IMR-90 (cell line): ENCODE data around the gene ATP2C2. TPM values are rescaled to one million over a fixed set of nuclear protein-coding genes. Genes with fewer than 3 reads are reported as not detected.

Experiments
- ATAC-seq: fragments of 200-7000 bp; cut with Tn5 transposase; 2 replicates; pipeline ENCODE4 v1.9.1; 2020; ENCODE audit warnings: low read depth, mild to moderate bottlenecking, moderate library complexity
- BruUV-seq: library from RNA; stranded (reverse); fragments of 400-500 nt; replicated peaks from 2 replicates; lab custom pipeline; 2021; lab: Mats Ljungman, UMichigan
- CTCF ChIA-PET: fragments of 300-600 bp; formaldehyde crosslinking; extraction: SDS; loops from one replicate; lab custom pipeline; 2021; ENCODE audit warnings: antibody characterized with exemption; lab: Yijun Ruan, JAX
- POLR2A ChIA-PET: fragments of 300-600 bp; sonication (Branson Sonifier 250); formaldehyde crosslinking; loops from one replicate; lab custom pipeline; 2022; ENCODE audit warnings: antibody characterized with exemption; ENCODE audit not compliant: unreplicated experiment; lab: Charles Lee
- DNase-seq: peaks from one replicate; pipeline ENCODE4 v3.0.0; 2013
- H2AFZ ChIP-seq: replicated peaks from 2 replicates; pipeline ENCODE3; 2013; ENCODE audit warnings: low read length, mild to moderate bottlenecking; ENCODE audit not compliant: poor library complexity
- H2AK5ac ChIP-seq: 2 replicates; pipeline ENCODE4 v1.6.1; 2013; ENCODE audit warnings: low read depth, low read length, inconsistent platforms
- H2AK9ac ChIP-seq: replicated peaks from 2 replicates; pipeline ENCODE3; 2013; ENCODE audit warnings: mild to moderate bottlenecking, low read depth, low read length, moderate library complexity; ENCODE audit not compliant: poor library complexity
- H2BK120ac ChIP-seq: 2 replicates; pipeline ENCODE4 v1.6.1; 2013; ENCODE audit warnings: low read depth, low read length, inconsistent platforms
- H2BK15ac ChIP-seq: 3 replicates; pipeline ENCODE4 v1.6.1; 2013; ENCODE audit warnings: low read depth, low read length, inconsistent platforms
- H2BK20ac ChIP-seq: 2 replicates; pipeline ENCODE4 v1.6.1; 2013; ENCODE audit warnings: low read depth, mild to moderate bottlenecking, inconsistent platforms, low read length, moderate library complexity
- H2BK5ac ChIP-seq: 2 replicates; pipeline ENCODE4 v1.6.1; 2013; ENCODE audit warnings: mild to moderate bottlenecking, low read depth, low read length, inconsistent platforms; ENCODE audit not compliant: poor library complexity, severe bottlenecking
- H3K14ac ChIP-seq: replicated peaks from 2 replicates; pipeline ENCODE4 v1.6.1; 2013; ENCODE audit warnings: low read depth, low read length, inconsistent platforms
- H3K18ac ChIP-seq: 2 replicates; pipeline ENCODE4 v1.6.1; 2013; ENCODE audit warnings: low read depth, low read length, control low read depth
- H3K23ac ChIP-seq: 2 replicates; pipeline ENCODE4 v1.6.1; 2013; ENCODE audit warnings: low read depth, low read length, inconsistent platforms
- H3K27ac ChIP-seq: 2 replicates; pipeline ENCODE4 v1.5.1; 2013; ENCODE audit warnings: mild to moderate bottlenecking, control low read depth, low read length; ENCODE audit not compliant: insufficient read depth
- H3K27me3 ChIP-seq: 2 replicates; pipeline ENCODE4 v1.6.1; 2013; ENCODE audit warnings: low read length; ENCODE audit not compliant: control insufficient read depth, insufficient read depth
- H3K36me3 ChIP-seq: 2 replicates; pipeline ENCODE4 v1.6.1; 2013; ENCODE audit warnings: low read length, mixed read lengths; ENCODE audit not compliant: control insufficient read depth, insufficient read depth
- H3K4ac ChIP-seq: 2 replicates; pipeline ENCODE4 v1.6.1; 2013; ENCODE audit warnings: low read depth, low read length, inconsistent platforms
- H3K4me1 ChIP-seq: 2 replicates; pipeline ENCODE4 v1.6.1; 2013; ENCODE audit warnings: low read length, mixed read lengths; ENCODE audit not compliant: control insufficient read depth, insufficient read depth
- H3K4me2 ChIP-seq: 2 replicates; pipeline ENCODE4 v1.6.1; 2013; ENCODE audit warnings: low read depth, mild to moderate bottlenecking, control low read depth, low read length, moderate library complexity
- H3K4me3 ChIP-seq: 2 replicates; pipeline ENCODE4 v1.5.1; 2013; ENCODE audit warnings: low read depth, mild to moderate bottlenecking, control low read depth, low read length, moderate library complexity; ENCODE audit not compliant: insufficient read depth
- H3K56ac ChIP-seq: 2 replicates; pipeline ENCODE4 v1.6.1; 2013; ENCODE audit warnings: low read length, inconsistent platforms; ENCODE audit not compliant: insufficient read depth; ENCODE audit errors: extremely low read depth
- H3K79me1 ChIP-seq, 2 experiments: 2 replicates each; pipeline ENCODE4 v1.6.1; 2013; ENCODE audit warnings: low read length in 2 of 2, inconsistent platforms in 1 of 2, low read depth in 1 of 2
- H3K9ac ChIP-seq: 2 replicates; pipeline ENCODE4 v1.6.1; 2013; ENCODE audit warnings: low read depth, low read length, control low read depth
- H3K9me1 ChIP-seq: 2 replicates; pipeline ENCODE4 v1.6.1; 2013; ENCODE audit warnings: low read length, inconsistent platforms; ENCODE audit not compliant: insufficient read depth
- H3K9me3 ChIP-seq: 2 replicates; pipeline ENCODE4 v1.6.1; 2013; ENCODE audit warnings: low read length; ENCODE audit not compliant: control insufficient read depth, insufficient read depth
- H4K20me1 ChIP-seq: 2 replicates; pipeline ENCODE4 v1.6.1; 2013; ENCODE audit warnings: low read length, inconsistent platforms; ENCODE audit not compliant: insufficient read depth
- H4K5ac ChIP-seq: 2 replicates; pipeline ENCODE4 v1.6.1; 2013; ENCODE audit warnings: mild to moderate bottlenecking, low read depth, low read length, control low read depth
- H4K8ac ChIP-seq, 2 experiments: 2 replicates each; pipeline ENCODE4 v1.6.1; 2013; ENCODE audit warnings: low read depth in 2 of 2, low read length in 2 of 2, control low read depth in 1 of 2, inconsistent platforms in 1 of 2
- H4K91ac ChIP-seq: 2 replicates; pipeline ENCODE4 v1.6.1; 2013; ENCODE audit warnings: low read depth, low read length, inconsistent platforms; ENCODE audit not compliant: insufficient read depth
- BHLHE40 ChIP-seq: fragments of 150-350 bp; IDR thresholded peaks from 2 replicates; pipeline ENCODE4 v1.6.1; 2016; ENCODE audit warnings: mild to moderate bottlenecking, low read depth, low read length
- CHD1 ChIP-seq: IDR thresholded peaks from 2 replicates; pipeline ENCODE4 v1.6.1; 2012; ENCODE audit warnings: low read depth, low read length, improper control_type of control experiment
- FOS ChIP-seq: fragments of 150-350 bp; IDR thresholded peaks from 2 replicates; pipeline ENCODE4 v1.6.1; 2016; ENCODE audit warnings: low read depth, low read length
- MAFK ChIP-seq: IDR thresholded peaks from 2 replicates; pipeline ENCODE4 v1.6.1; 2012; ENCODE audit warnings: low read depth, low read length, improper control_type of control experiment
- MAZ ChIP-seq: IDR thresholded peaks from 2 replicates; pipeline ENCODE4 v1.6.1; 2012; ENCODE audit warnings: low read depth, mild to moderate bottlenecking, low read length, improper control_type of control experiment, moderate library complexity, borderline replicate concordance
- MXI1 ChIP-seq: IDR thresholded peaks from 2 replicates; pipeline ENCODE4 v1.6.1; 2012; ENCODE audit warnings: low read depth, mild to moderate bottlenecking, low read length, moderate library complexity, borderline replicate concordance
- NFE2L2 ChIP-seq: fragments of 150-350 bp; IDR thresholded peaks from 2 replicates; pipeline ENCODE4 v1.6.1; 2016; ENCODE audit warnings: low read depth, mild to moderate bottlenecking, low read length
- POLR2A ChIP-seq: IDR thresholded peaks from 2 replicates; pipeline ENCODE4 v1.6.1; 2012; ENCODE audit warnings: mild to moderate bottlenecking, low read depth, low read length
- RAD21 ChIP-seq: IDR thresholded peaks from 2 replicates; pipeline ENCODE4 v1.6.1; 2012; ENCODE audit warnings: low read length, improper control_type of control experiment
- RCOR1 ChIP-seq: IDR thresholded peaks from 2 replicates; pipeline ENCODE4 v1.6.1; 2012; ENCODE audit warnings: mild to moderate bottlenecking, low read length, improper control_type of control experiment; ENCODE audit not compliant: insufficient replicate concordance
- RFX5 ChIP-seq: IDR thresholded peaks from 2 replicates; pipeline ENCODE4 v1.8.0; 2012; ENCODE audit warnings: low read depth, mild to moderate bottlenecking, low read length, moderate library complexity
- SMC3 ChIP-seq: fragments of 150-350 bp; IDR thresholded peaks from 2 replicates; pipeline ENCODE4 v1.6.1; 2016; ENCODE audit warnings: low read depth, mild to moderate bottlenecking, antibody characterized with exemption, low read length, moderate library complexity
- WGBS, 2 experiments: methylation state at CpG; one replicate each; pipeline versions ENCODE4 v1.1.5 to v1.1.7; 2013; ENCODE audit warnings: missing lambda C conversion rate in 2 of 2; ENCODE audit not compliant: insufficient read length in 1 of 2; ENCODE audit errors: extremely low coverage in 2 of 2; 5-methylcytosine and 5-hydroxymethylcytosine counted together
- dilution Hi-C: fragments of 300-500 bp; cut with HindIII; formaldehyde crosslinking; loops from one replicate; pipeline ENCODE4 v1.14.3; 2018; ENCODE audit warnings: low sequenced_read_pairs; ENCODE audit not compliant: unreplicated experiment
- in situ Hi-C: fragments of 300-500 bp; cut with MboI; formaldehyde crosslinking; loops from 3 replicates; pipeline ENCODE4 v1.14.3; 2019; ENCODE audit warnings: low sequenced_read_pairs, inconsistent platforms, mixed read lengths
- intact Hi-C: fragments of 100-400 bp; cut with micrococcal nuclease; formaldehyde crosslinking; loops from 2 replicates; pipeline ENCODE4 v1.10.0; 2022
- polyA plus RNA-seq, 3 experiments: library from polyadenylated mRNA; depleted of rRNA; stranded (reverse); fragments of >200 nt; gene quantifications; 2 replicates each; pipeline ENCODE4 v1.2.3, GENCODE V29; 2012; ENCODE audit warnings: low replicate concordance in 1 of 3
- total RNA-seq: library from RNA; depleted of rRNA; stranded (reverse); fragments of >200 nt; gene quantifications from 2 replicates; pipeline ENCODE4 v1.2.3, GENCODE V29; 2012
- TF ChIP-seq, protein P1 (sequence below): fragments of 150-350 bp; IDR thresholded peaks from 2 replicates; pipeline ENCODE4 v1.6.1; 2017; ENCODE audit warnings: mild to moderate bottlenecking, antibody characterized with exemption, low read length, low read depth
- TF ChIP-seq, protein P2 (sequence below): conservative IDR thresholded peaks from 2 replicates; pipeline ENCODE4 v1.5.1; 2012; ENCODE audit warnings: mild to moderate bottlenecking, low read depth, low read length, improper control_type of control experiment
- TF ChIP-seq, protein P3 (sequence below): fragments of 150-350 bp; IDR thresholded peaks from 2 replicates; pipeline ENCODE4 v1.6.1; 2016; ENCODE audit warnings: low read depth, mild to moderate bottlenecking, low read length, moderate library complexity, borderline replicate concordance

ATP2C2 gene
- total and polyA plus RNA-seq, 2 of the 4 experiments (the other 2 are of a cell fraction) = not detected

DNA sequence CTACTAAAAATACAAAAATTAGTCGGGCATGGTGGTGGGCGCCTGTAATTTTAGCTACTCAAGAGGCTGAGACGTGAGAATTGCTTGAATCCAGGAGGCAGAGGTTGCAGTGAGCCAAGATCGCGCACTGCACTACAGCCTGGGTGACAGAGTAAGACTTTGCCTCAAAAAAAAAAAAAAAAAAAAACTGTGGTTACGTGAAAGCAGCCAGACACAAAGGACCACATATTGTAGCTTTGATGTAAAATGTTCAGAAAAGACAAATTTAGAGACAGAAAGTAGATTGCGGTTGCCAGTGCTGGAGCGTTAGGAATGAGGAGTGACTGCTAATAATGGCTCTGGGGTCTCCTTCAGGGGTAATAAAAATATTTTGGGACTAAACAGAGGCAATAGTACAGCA, 140.2 kb downstream of the ATP2C2 start:
- Histone ChIP-seq H3K27me3 (no peaks in the 10 kb centered on the region), H2AFZ (no peak overlapping the region), H4K8ac (no peak overlapping the region), H3K23ac (no peak overlapping the region), H3K18ac (no peak overlapping the region), H3K36me3 (no peaks in the 10 kb centered on the region), H4K91ac (no peak overlapping the region), H3K9ac (no peak overlapping the region), H2AK5ac (no peak overlapping the region), H4K20me1 (no peaks in the 10 kb centered on the region), H3K9me3 (no peaks in the 10 kb centered on the region), H2BK15ac (no peak overlapping the region), H3K4me1 (peaks cover 13% of the 10 kb centered on the region), H3K14ac (no peak overlapping the region), H2BK5ac (no peak overlapping the region), H2BK20ac (no peak overlapping the region), H4K5ac (no peak overlapping the region), H3K27ac (no peak overlapping the region), H3K4ac (no peak overlapping the region), H3K4me3 (no peak overlapping the region), H2BK120ac (no peak overlapping the region), H2AK9ac (no peak overlapping the region), H3K9me1 (peaks cover 11% of the 10 kb centered on the region; the same call in 1 of the 2 replicates), H3K79me1 (peaks cover 4 to 32% of the 10 kb centered on the region in 2 experiments; a peak in 3 of 4 replicates), H3K56ac (no peak overlapping the region), H3K4me2 (no peak overlapping the region)
- no CpG with 5 or more reads among the region's 8 CpGs for WGBS, 2 experiments
- no peak for TF ChIP-seq MAFK
- no peak for TF ChIP-seq SMC3
- TF ChIP-seq, protein P1, sequence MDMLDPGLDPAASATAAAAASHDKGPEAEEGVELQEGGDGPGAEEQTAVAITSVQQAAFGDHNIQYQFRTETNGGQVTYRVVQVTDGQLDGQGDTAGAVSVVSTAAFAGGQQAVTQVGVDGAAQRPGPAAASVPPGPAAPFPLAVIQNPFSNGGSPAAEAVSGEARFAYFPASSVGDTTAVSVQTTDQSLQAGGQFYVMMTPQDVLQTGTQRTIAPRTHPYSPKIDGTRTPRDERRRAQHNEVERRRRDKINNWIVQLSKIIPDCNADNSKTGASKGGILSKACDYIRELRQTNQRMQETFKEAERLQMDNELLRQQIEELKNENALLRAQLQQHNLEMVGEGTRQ = no peak
- TF ChIP-seq, protein P2, sequence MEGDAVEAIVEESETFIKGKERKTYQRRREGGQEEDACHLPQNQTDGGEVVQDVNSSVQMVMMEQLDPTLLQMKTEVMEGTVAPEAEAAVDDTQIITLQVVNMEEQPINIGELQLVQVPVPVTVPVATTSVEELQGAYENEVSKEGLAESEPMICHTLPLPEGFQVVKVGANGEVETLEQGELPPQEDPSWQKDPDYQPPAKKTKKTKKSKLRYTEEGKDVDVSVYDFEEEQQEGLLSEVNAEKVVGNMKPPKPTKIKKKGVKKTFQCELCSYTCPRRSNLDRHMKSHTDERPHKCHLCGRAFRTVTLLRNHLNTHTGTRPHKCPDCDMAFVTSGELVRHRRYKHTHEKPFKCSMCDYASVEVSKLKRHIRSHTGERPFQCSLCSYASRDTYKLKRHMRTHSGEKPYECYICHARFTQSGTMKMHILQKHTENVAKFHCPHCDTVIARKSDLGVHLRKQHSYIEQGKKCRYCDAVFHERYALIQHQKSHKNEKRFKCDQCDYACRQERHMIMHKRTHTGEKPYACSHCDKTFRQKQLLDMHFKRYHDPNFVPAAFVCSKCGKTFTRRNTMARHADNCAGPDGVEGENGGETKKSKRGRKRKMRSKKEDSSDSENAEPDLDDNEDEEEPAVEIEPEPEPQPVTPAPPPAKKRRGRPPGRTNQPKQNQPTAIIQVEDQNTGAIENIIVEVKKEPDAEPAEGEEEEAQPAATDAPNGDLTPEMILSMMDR = no peak
- TF ChIP-seq, protein P3, sequence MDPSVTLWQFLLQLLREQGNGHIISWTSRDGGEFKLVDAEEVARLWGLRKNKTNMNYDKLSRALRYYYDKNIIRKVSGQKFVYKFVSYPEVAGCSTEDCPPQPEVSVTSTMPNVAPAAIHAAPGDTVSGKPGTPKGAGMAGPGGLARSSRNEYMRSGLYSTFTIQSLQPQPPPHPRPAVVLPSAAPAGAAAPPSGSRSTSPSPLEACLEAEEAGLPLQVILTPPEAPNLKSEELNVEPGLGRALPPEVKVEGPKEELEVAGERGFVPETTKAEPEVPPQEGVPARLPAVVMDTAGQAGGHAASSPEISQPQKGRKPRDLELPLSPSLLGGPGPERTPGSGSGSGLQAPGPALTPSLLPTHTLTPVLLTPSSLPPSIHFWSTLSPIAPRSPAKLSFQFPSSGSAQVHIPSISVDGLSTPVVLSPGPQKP = no peak
- TF ChIP-seq RFX5 = no peak
- TF ChIP-seq CHD1 = no peak
- no peak for TF ChIP-seq RAD21
- TF ChIP-seq POLR2A = no peak
- TF ChIP-seq FOS = no peak
- no peak for TF ChIP-seq MAZ
- no peak for TF ChIP-seq NFE2L2
- TF ChIP-seq MXI1 = no peak
- no peak for TF ChIP-seq RCOR1
- no peak for TF ChIP-seq BHLHE40
- intact Hi-C loops = no loop called here
- ATAC-seq = no peak
- dilution Hi-C loops = no loop called here
- ChIA-PET POLR2A (no interaction called here), CTCF (interaction anchor here (0.6 to 1.5 kb wide), 2 partner anchors 114 to 333 kb away, joined by 4 to 7 read pairs; no protein-coding TSS in a partner anchor)
- DNase-seq = no peak
- no TSS peak for BruUV-seq
- in situ Hi-C loops = no loop called here
